ENCODE data around the gene EEPD1. TPM values are rescaled to one million over a fixed set of nuclear protein-coding genes. Genes with fewer than 3 reads are reported as not detected.

The EEPD1 gene
- total RNA-seq, 1 donor from 2014 or later, result 18.5 TPM

GRCh38 chr7:36278069-36278619 is 125.1 kb downstream of the EEPD1 start:
- intact Hi-C loops (cut with micrococcal nuclease), result no loop called here

- intact Hi-C loops (cut with micrococcal nuclease), result no loop called here
These were observed 125.6 kb downstream of the EEPD1 start for GRCh38 chr7:36278620-36279172.

DNA sequence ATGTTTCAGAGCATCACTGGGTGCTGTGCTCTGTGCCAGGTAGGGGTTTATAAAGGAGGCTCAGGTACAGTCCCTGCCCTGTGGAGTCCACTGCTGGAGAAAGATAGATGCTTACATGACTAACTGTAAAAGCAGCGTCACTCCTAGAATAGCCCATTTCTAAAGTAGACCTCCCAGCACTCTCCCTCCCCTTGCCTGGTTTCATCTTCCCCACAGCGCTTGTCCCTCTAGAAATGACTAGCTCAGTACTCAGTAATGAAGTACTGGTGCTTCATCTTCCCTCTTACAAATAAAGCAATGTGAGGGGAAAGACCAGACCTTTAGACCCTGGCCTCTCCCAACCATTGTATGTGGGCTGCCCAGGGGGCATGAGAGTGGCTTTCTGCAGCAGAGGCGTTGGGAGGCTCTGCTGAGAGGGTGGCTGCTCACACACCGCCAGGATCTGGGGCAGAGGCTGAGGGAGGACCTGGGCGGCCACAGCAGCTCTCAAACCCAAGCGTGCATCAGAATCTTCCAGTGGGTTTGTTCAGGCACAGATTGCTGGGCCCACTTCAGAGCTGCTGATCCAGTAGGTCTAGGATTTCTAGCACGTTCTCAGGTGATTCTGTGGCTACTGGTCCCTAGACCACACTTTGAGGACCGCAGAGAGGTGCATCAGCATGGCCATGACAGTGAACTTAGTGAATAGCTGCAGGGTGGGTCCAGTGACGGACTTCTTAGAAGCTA is 126.3 kb downstream of the EEPD1 start:
- intact Hi-C loops (cut with micrococcal nuclease), result no loop called here

DNA sequence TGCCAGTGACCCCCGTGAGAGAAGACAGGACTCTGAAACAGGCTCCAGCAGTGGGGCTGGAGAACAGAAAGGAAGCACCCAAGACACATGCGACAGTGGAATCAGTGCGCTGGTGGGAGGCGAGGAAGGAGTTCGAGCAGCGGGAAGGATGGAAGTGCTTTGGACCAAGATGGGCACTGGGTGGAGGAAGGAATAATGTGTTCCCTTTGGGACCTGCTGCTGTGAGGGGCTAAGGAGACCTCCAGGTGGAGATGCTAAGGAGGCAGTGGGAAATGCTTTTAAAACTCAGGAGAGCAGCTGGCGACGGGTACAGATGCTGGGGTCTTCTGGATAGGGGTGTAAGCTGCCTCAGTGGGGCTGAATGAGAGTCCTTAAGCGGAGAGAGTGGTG is 126.9 kb downstream of the EEPD1 start:
- intact Hi-C loops (cut with micrococcal nuclease), result loop anchor here (10.0 kb wide), 1 partner anchor 1065 kb away; no protein-coding TSS in a partner anchor

GRCh38 chr7:36280840-36281812 is 128.1 kb downstream of the EEPD1 start:
- intact Hi-C loops (cut with micrococcal nuclease), result loop anchor here (10.0 kb wide), 1 partner anchor 1064 kb away; no protein-coding TSS in a partner anchor

DNA sequence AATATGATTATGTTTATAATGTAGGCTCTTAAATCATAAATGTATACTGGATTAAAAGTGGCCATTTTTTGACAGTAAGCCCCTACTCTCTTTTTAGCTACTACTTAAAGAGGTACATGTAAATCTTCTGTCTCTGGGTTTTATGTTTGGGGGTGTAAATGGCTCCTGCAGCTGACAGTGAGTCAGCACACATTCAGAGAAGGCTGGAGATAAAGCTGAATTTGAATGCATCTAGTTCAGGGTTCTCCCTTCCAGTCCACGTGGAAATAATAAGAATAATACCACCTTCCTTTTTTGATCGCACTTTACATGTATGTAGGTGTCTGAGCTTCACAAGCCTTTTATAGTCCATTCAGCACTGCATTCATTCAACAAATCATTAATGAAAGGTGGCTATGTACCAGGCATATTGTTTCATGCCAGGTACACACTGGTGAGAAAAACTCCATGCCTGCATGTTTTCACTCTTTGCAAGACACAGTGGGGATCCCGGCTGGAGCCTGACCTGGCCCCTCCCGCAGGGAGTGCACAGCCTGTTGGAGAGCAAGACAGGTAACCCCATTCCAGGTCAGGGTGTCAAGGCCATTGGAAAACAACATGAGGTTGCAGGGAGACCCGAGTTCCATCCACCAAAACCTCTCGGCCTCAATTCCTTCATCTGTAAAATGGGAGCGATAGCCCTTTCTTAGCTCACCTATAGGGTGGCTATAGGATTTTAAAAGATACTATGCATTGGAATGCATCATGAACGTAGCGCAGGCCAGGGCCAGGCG is 129.1 kb downstream of the EEPD1 start:
- intact Hi-C loops (cut with micrococcal nuclease), result loop anchor here (1.0 to 10.0 kb wide), 2 partner anchors 21 to 1063 kb away; no protein-coding TSS in a partner anchor

- intact Hi-C loops (cut with micrococcal nuclease), result loop anchor here (10.0 kb wide), 1 partner anchor 1062 kb away; no protein-coding TSS in a partner anchor
These were observed 130.1 kb downstream of the EEPD1 start for GRCh38 chr7:36283181-36283580.

DNA sequence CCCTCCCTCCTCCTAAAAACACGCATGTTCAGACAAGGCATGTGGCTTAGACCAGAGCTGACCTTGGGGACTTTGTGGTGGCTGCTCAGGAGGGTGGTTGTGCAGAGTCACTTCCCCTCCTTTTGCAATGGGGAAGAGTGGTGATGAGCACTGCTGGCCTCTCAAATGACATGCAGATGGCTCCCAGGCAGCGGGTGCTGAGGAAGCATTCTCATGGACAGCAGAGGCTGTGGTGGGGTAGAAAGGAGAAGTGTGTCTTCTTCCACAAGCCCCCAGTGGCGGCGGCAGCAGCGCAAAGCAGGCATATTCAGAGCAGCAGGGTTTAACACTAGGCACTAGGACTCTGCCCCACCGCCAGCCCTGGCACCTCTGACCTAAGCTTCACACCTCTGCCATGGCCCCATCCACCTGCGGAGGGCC is 130.7 kb downstream of the EEPD1 start:
- intact Hi-C loops (cut with micrococcal nuclease), result loop anchor here (10.0 kb wide), 1 partner anchor 1061 kb away; no protein-coding TSS in a partner anchor

DNA sequence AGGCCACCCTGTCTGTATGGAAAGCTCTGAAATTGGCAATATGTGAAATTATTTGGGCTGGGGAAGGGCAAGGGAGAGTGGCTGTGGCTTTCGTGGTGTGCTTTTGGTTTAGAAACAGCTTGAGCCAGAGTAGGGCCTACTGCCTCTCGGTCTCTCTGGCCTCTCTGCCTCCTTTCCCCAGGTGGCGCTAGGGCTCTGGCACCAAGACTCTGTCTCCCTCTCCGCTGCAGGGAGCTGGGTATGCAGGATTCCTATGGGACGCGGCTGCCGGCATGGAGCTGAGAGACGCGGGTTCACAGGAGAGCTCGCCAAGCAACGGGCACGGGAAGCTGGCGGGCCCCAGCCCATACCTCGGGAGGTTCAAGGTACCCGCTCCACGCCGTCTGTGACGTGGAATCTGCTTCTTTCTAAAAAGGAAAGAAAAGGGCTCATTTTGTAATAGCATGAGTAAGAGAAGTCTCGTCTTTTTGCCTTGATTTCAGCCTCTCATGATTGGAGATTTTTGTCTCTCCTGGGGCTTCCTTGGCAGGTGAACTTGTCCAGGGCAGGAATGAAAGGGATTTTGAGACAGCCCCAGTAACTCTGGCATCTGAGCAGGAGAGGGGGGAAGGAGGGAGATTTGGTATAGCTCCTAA is 131.5 kb downstream of the EEPD1 start:
- intact Hi-C loops (cut with micrococcal nuclease), result loop anchor here (10.0 kb wide), 1 partner anchor 1060 kb away; no protein-coding TSS in a partner anchor

- intact Hi-C loops (cut with micrococcal nuclease), result loop anchor here (10.0 kb wide), 1 partner anchor 1060 kb away; no protein-coding TSS in a partner anchor
These were observed 132.2 kb downstream of the EEPD1 start for GRCh38 chr7:36285276-36285675.

- intact Hi-C loops (cut with micrococcal nuclease), result loop anchor here (2.0 to 10.0 kb wide), 3 partner anchors 81 to 1059 kb away; partner anchors contain the start of gene SEPTIN7
These were observed 133.2 kb downstream of the EEPD1 start for GRCh38 chr7:36286226-36286625.

DNA sequence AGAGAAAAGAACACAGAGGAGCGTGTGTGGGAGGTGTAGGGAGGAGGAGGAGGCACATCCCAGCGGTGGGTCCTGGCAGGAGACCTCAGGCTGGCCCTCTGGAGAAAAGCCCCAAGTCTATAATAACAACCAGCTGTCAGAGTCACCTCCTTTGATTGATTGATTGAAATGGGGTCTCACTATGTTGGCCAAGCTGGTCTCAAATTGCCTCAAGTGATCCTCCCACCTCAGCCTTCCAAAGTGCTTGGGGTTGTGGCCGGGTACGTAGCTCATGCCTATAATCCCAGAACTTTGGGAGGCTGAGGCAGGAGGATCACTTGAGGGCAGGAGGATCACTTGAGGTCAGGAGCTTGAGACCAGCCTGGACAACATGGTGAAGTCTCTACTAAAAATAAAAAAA is 133.6 kb downstream of the EEPD1 start:
- intact Hi-C loops (cut with micrococcal nuclease), result loop anchor here (1.0 to 10.0 kb wide), 6 partner anchors 80 to 1058 kb away; partner anchors contain the start of genes HERPUD2 and SEPTIN7

DNA sequence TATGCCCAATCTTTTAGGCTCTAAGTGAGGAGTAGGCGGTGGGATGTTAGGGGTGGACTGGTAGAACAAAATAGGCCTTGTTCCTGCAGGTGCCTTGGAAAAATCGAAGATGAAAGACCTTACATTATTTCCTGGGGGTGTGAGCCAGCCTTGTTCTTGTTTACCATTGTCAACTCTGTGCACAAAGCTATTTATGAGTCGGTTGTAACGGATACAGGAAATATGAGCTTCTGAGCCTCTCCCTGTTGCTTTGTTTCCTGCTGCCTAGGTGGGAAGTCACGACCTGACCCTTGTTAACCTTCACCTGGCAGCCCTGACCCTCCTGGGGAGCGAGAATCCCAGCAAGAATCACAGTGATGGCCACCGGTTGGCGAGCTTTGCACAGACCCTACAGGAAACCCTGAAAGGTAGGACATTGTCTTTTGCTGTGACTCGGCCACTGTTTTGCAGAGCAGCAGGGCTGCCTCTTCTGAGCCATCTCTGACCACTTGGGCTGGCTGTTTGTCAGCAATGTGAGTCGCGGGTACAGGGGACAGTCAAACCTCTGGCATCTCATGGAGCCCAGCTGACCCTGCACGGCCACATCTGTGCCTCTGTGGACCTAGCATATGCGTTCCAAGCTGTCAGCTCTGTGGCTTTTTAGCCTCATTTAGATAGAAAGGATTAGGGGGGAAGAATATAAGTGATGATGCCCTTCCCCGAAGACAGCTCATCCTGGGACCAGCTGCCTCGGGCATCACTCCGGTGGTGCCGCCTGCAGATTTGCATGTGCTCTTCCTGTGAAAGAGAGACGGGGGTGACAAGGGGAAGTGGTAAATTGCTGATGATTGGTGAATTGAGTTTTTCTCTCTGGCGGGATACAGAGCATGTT is 134.6 kb downstream of the EEPD1 start:
- intact Hi-C loops (cut with micrococcal nuclease), result loop anchor here (1.0 to 10.0 kb wide), 7 partner anchors 79 to 1057 kb away; partner anchors contain the start of genes HERPUD2 and SEPTIN7

- intact Hi-C loops (cut with micrococcal nuclease), result loop anchor here (2.0 to 10.0 kb wide), 2 partner anchors 174 to 1056 kb away; no protein-coding TSS in a partner anchor
These were observed 135.4 kb downstream of the EEPD1 start for GRCh38 chr7:36288501-36288900.

DNA sequence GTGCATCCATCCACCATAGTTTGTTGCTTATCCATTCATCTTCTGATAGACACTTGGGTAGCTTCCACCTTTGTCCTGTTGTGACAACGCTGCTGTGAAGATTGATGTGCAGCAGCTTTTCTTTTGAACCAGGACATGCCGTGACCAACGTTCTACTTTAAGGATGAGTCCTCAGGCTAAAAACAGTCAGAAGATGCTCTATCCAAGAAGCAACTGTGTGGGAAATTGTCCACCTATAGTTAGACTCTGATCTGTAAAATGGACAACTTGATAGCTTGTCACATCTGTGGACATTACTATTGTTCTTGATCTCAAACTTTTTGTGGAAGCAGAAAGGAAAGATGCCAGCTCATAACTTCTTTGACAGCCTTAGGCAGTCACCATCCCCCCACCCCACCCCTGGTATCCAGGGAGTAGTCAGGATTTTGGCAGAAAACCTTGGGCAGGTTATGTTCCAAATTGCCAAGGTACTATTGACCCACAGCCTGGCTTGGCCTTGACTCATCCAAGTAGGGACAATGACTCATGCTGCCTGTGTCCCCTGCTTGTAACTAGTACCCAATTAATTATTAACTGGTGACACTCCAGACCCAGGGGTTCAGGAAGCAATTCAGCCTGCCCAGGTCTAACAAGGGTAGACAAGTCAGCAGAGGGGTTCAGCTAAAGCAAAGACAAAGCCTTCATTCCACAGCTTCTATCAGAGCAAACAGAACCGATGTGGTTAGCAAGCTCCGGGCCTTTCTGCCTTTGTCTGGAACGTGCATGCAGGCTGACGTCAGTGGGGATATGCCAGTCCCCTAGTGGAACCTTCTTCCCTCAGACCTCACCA is 137.0 kb downstream of the EEPD1 start:
- intact Hi-C loops (cut with micrococcal nuclease), result loop anchor here (2.0 to 10.0 kb wide), 4 partner anchors 29 to 1055 kb away; no protein-coding TSS in a partner anchor

- intact Hi-C loops (cut with micrococcal nuclease), result loop anchor here (1.0 to 5.0 kb wide), 6 partner anchors 27 to 374 kb away; partner anchors contain the start of gene EEPD1
These were observed 138.6 kb downstream of the EEPD1 start for GRCh38 chr7:36291387-36292316.
